Measurements from ENCODE around the gene GAMT.
A peak's percentile ranks its signal among the peaks of the same experiment; 100 is the strongest.

- TF ChIP-seq CTCF (IDR thresholded peaks at IDR 0.05) (peak in 1 of 3 donors; percentile 19), POLR2A (IDR thresholded peaks at IDR 0.05) (no peak), POLR2AphosphoS5 (IDR thresholded peaks at IDR 0.05) (no peak)
Measured at GRCh38 chr19:1364070-1364704, 37.2 kb downstream of the GAMT start.
